GM21526 (cell line): ENCODE measurements around the gene CTIF.

Experiments used
- ATAC-seq: cut with Tn5 transposase; IDR thresholded peaks from one replicate; pipeline ENCODE4 v1.9.1; 2021; ENCODE audit warnings: moderate library complexity; ENCODE audit not compliant: unreplicated experiment, low FRiP score

Gene CTIF

GRCh38 chr18:48792611-48793380 lies 254.0 kb downstream of the CTIF start:
- ATAC-seq: no peak

- ATAC-seq: no peak
Observed at GRCh38 chr18:48794251-48794970, 255.6 kb downstream of the CTIF start.

GRCh38 chr18:48795696-48796095 lies 256.9 kb downstream of the CTIF start:
- no peak for ATAC-seq

- ATAC-seq: no peak
Observed at GRCh38 chr18:48796491-48797205, 257.8 kb downstream of the CTIF start.

- ATAC-seq: no peak
Observed at GRCh38 chr18:48797841-48798255, 259.0 kb downstream of the CTIF start.

GRCh38 chr18:48798334-48799245 lies 259.8 kb downstream of the CTIF start:
- ATAC-seq: no peak

GRCh38 chr18:48799724-48800315 lies 261.0 kb downstream of the CTIF start:
- no peak for ATAC-seq

GRCh38 chr18:48800466-48800865 lies 261.6 kb downstream of the CTIF start:
- ATAC-seq: peak; percentile 5

- peak; percentile 47 for ATAC-seq
Observed at GRCh38 chr18:48800876-48801727, 262.3 kb downstream of the CTIF start.

GRCh38 chr18:48801728-48802542 lies 263.1 kb downstream of the CTIF start:
- ATAC-seq: no peak

- ATAC-seq: no peak
Observed at GRCh38 chr18:48802543-48803290, 263.9 kb downstream of the CTIF start.

- no peak for ATAC-seq
Observed at GRCh38 chr18:48803518-48803917, 264.7 kb downstream of the CTIF start.

- no peak for ATAC-seq
Observed at GRCh38 chr18:48803951-48804855, 265.4 kb downstream of the CTIF start.

GRCh38 chr18:48804856-48805610 lies 266.2 kb downstream of the CTIF start:
- ATAC-seq: no peak

- ATAC-seq: no peak
Observed at GRCh38 chr18:48805826-48806535, 267.1 kb downstream of the CTIF start.
